Measurements from ENCODE around the gene ARHGAP8.

The ARHGAP8 gene

DNA sequence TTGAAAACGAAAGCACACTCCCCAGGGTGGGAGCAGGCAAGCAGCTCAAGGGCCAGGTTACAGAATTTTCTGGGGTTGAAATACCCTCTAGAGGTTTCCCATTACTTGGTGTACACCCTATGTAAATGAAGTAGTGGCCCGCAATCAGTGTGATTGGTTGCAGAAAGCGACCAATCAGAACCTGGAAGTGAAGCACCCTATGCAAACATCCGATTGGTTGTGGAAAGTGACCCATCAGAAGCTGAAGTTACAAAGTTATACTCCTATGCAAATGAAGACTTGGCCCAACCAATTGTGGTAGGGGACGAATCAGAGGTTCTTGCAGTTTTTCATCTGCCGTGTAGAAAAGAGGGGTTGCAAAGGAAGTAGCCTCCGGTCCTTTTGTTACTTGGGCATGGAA is 31.2 kb upstream of the ARHGAP8 start:
- no peaks in the 10 kb centered on the region for H3K9me3 ChIP-seq (ENCODE audit: severe bottlenecking)
- no peak overlapping the region for H3K4me3 ChIP-seq (ENCODE audit: low read depth, low read length)
- H3K27ac ChIP-seq: no peak overlapping the region
- no peaks in the 10 kb centered on the region for H3K27me3 ChIP-seq (ENCODE audit: insufficient read depth, low read depth, severe bottlenecking)
- no peak for DNase-seq
- TF ChIP-seq, protein P1, sequence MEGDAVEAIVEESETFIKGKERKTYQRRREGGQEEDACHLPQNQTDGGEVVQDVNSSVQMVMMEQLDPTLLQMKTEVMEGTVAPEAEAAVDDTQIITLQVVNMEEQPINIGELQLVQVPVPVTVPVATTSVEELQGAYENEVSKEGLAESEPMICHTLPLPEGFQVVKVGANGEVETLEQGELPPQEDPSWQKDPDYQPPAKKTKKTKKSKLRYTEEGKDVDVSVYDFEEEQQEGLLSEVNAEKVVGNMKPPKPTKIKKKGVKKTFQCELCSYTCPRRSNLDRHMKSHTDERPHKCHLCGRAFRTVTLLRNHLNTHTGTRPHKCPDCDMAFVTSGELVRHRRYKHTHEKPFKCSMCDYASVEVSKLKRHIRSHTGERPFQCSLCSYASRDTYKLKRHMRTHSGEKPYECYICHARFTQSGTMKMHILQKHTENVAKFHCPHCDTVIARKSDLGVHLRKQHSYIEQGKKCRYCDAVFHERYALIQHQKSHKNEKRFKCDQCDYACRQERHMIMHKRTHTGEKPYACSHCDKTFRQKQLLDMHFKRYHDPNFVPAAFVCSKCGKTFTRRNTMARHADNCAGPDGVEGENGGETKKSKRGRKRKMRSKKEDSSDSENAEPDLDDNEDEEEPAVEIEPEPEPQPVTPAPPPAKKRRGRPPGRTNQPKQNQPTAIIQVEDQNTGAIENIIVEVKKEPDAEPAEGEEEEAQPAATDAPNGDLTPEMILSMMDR (IDR thresholded peaks at IDR 0.05; ENCODE audit: low read depth, low read length): no peak
- H3K36me3 ChIP-seq: no peaks in the 10 kb centered on the region

DNA sequence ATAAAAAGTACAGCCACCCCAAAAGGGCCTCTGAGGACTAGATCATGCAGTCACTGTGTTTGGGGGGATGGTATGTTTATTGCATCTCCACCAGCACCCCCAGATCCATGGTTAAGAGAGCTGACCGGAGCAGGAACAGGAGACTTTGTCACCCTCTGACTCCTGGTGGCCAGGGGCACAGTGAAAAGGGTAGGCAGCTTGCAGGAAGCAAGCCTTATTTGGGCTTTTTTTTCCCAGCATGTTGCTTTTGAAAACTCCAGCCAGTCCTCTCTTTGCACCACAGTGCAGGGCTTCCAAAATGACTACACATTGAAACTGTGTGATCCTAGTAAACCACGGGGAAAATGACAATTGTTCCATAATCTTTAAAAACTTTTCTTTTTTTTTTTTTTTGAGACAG is 29.8 kb upstream of the ARHGAP8 start:
- Histone ChIP-seq H3K27me3 (ENCODE audit: insufficient read depth, low read depth, severe bottlenecking) (no peaks in the 10 kb centered on the region), H3K9me3 (ENCODE audit: severe bottlenecking) (no peaks in the 10 kb centered on the region), H3K27ac (no peak overlapping the region), H3K36me3 (no peaks in the 10 kb centered on the region), H3K4me3 (ENCODE audit: low read depth, low read length) (no peak overlapping the region)
- TF ChIP-seq, protein P1 (IDR thresholded peaks at IDR 0.05; ENCODE audit: low read depth, low read length): no peak
- DNase-seq: no peak

DNA sequence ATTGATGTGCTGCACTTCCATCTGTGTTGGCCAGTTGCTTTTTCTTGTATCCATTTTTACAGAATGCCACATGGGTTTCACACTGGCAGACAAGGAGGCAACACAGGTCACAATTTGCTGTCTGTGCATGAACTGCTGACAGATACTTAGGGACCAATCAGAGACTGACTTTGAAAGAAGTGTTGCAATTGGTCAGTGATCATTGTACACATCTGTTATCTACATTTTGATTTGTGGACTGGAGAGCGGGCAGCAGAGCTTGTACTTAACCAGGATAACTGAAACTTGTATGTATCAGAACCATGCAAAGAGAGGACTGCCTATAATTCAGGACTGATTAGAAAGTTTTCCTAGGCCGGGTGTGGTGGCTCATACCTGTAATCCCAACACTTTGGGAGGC is 28.6 kb upstream of the ARHGAP8 start:
- Histone ChIP-seq H3K4me3 (ENCODE audit: low read depth, low read length) (no peak overlapping the region), H3K27me3 (ENCODE audit: insufficient read depth, low read depth, severe bottlenecking) (no peaks in the 10 kb centered on the region), H3K36me3 (no peaks in the 10 kb centered on the region), H3K27ac (no peak overlapping the region), H3K9me3 (ENCODE audit: severe bottlenecking) (no peaks in the 10 kb centered on the region)
- no peak for DNase-seq
- TF ChIP-seq, protein P1 (IDR thresholded peaks at IDR 0.05; ENCODE audit: low read depth, low read length): no peak

DNA sequence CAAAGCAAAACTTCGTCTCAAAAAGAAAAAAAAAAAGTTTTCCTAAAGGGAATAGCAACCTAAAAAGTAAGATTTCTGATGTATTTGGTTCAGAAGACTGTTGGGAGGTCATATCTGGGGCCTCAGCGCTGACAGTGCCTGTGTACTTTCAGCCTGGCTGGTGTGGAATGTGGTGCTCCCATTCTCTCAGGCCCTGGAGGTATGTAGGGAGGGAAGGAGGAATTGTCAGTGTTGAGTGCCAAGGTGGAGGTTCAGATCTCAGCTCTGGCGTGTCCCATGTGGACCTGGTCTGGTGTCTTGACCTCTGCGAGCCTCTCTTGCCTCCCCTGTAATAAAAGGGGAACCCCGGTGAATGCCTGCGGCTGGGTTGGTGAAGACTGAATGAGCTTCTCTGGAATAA is 28.0 kb upstream of the ARHGAP8 start:
- no peak for DNase-seq
- TF ChIP-seq, protein P1 (IDR thresholded peaks at IDR 0.05; ENCODE audit: low read depth, low read length): no peak
- no peak overlapping the region for H3K4me3 ChIP-seq (ENCODE audit: low read depth, low read length)

DNA sequence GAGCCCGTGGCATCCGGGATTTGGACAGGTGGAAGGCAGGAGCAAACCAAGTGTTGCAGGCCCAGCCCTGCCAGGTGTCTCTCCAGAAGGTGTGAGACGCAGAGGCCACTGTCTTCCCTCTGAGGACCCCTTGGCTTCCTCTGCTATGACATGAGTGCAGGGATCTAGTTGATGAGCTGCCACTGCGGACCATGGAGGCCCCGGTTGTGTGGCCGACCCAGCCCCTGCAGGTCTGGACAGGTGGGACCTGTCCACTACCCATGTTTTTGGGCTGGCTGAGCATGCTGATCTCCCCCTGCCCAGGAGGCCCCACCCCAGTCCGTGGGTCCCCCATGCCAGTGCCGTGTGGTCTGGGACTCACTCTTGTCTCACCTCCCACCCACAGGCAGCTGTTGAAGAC is 27.5 kb upstream of the ARHGAP8 start:
- no peaks in the 10 kb centered on the region for H3K9me3 ChIP-seq (ENCODE audit: severe bottlenecking)
- no peak overlapping the region for H3K27ac ChIP-seq
- DNase-seq: no peak
- no peaks in the 10 kb centered on the region for H3K36me3 ChIP-seq
- H3K4me3 ChIP-seq (ENCODE audit: low read depth, low read length): no peak overlapping the region
- TF ChIP-seq, protein P1 (IDR thresholded peaks at IDR 0.05; ENCODE audit: low read depth, low read length): no peak
- H3K27me3 ChIP-seq (ENCODE audit: insufficient read depth, low read depth, severe bottlenecking): no peaks in the 10 kb centered on the region

More for the DNA sequence above, 28.0 kb upstream of the ARHGAP8 start:
- no peaks in the 10 kb centered on the region for H3K9me3 ChIP-seq (ENCODE audit: severe bottlenecking)
- H3K36me3 ChIP-seq: no peaks in the 10 kb centered on the region
- H3K27me3 ChIP-seq (ENCODE audit: insufficient read depth, low read depth, severe bottlenecking): no peaks in the 10 kb centered on the region
- no peak overlapping the region for H3K27ac ChIP-seq

DNA sequence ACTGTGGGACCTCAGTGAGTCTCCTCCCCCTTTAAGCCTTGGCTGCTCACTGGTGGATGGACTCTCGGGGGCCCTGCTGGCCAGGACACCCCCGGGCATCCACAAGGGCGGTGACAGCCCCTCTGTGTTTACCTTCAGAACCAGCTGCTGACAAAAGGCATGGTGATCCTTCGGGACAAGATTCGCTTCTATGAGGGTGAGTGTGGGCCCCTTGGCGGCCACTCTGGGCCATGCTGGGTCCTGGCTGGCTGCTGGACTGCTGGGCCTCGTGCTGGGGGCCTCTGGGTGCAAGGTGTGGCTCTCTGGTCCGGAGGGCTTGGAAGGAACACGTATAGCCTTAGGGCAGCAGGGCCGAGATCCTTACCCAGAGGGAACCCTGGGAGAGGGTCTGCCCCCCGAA is 25.9 kb upstream of the ARHGAP8 start:
- Histone ChIP-seq H3K36me3 (no peaks in the 10 kb centered on the region), H3K27me3 (ENCODE audit: insufficient read depth, low read depth, severe bottlenecking) (no peaks in the 10 kb centered on the region), H3K27ac (no peak overlapping the region), H3K4me3 (ENCODE audit: low read depth, low read length) (no peak overlapping the region), H3K9me3 (ENCODE audit: severe bottlenecking) (no peaks in the 10 kb centered on the region)
- no peak for DNase-seq
- TF ChIP-seq, protein P1 (IDR thresholded peaks at IDR 0.05; ENCODE audit: low read depth, low read length): no peak

Data from WERI-Rb-1 (cell line).